Esophagus (tissue), 2 donors: ENCODE data around the gene SYNE1. TPM values are rescaled to one million over a fixed set of nuclear protein-coding genes. Genes with fewer than 3 reads are reported as not detected.
"Not testable (repeated sequence)": the region's sequence is repeated elsewhere in the genome, so short reads cannot be mapped to it uniquely, and the experiment has no call there.

ENCODE experiments used
- H3K27ac ChIP-seq, 2 donors: one replicate each; pipeline ENCODE4 v1.5.1; 2013; ENCODE audit warnings: low read depth in 2 of 2, mild to moderate bottlenecking in 2 of 2, inconsistent platforms in 1 of 2, low read length in 1 of 2, moderate library complexity in 1 of 2
- H3K27me3 ChIP-seq, 2 donors: one replicate each; pipeline ENCODE4 v1.6.1; 2013; ENCODE audit warnings: low read length in 2 of 2, control low read depth in 1 of 2, mild to moderate bottlenecking in 1 of 2; ENCODE audit not compliant: insufficient read depth in 2 of 2, control insufficient read depth in 1 of 2
- H3K36me3 ChIP-seq, 2 donors: one replicate each; pipeline ENCODE4 v1.6.1; 2013; ENCODE audit warnings: low read length in 1 of 2; ENCODE audit not compliant: control insufficient read depth in 2 of 2, insufficient read depth in 2 of 2
- H3K4me1 ChIP-seq, 2 donors: one replicate each; pipeline ENCODE4 v1.6.1; 2013; ENCODE audit warnings: low read length in 1 of 2; ENCODE audit not compliant: control insufficient read depth in 2 of 2, insufficient read depth in 2 of 2
- H3K4me3 ChIP-seq, 2 donors: one replicate each; pipeline ENCODE4 v1.5.1; 2013; ENCODE audit warnings: low read length in 2 of 2, mild to moderate bottlenecking in 2 of 2, low read depth in 1 of 2, moderate library complexity in 1 of 2
- H3K9me3 ChIP-seq, 2 donors: one replicate each; pipeline ENCODE4 v1.6.1; 2013; ENCODE audit warnings: mild to moderate bottlenecking in 2 of 2, low read depth in 1 of 2, low read length in 1 of 2, moderate library complexity in 1 of 2; ENCODE audit not compliant: control insufficient read depth in 2 of 2, insufficient read depth in 1 of 2
- WGBS, 2 donors: extraction: QIAGEN DNeasy Blood & Tissue Kit; methylation state at CpG; one replicate each; pipeline ENCODE4 v1.1.7; 2013; 5-methylcytosine and 5-hydroxymethylcytosine counted together
- polyA plus RNA-seq, 2 donors: library from polyadenylated mRNA; stranded (reverse); fragments of 200-250 nt; gene quantifications; one replicate each; pipeline ENCODE4 v1.2.3, GENCODE V29; 2013
- donor health status: healthy with polysubstance abuse.
- donor health status: Bipolar disorder and iron deficiency.

SYNE1 gene
- polyA plus RNA-seq, 2 donors: 5.4 to 7.1 TPM

DNA sequence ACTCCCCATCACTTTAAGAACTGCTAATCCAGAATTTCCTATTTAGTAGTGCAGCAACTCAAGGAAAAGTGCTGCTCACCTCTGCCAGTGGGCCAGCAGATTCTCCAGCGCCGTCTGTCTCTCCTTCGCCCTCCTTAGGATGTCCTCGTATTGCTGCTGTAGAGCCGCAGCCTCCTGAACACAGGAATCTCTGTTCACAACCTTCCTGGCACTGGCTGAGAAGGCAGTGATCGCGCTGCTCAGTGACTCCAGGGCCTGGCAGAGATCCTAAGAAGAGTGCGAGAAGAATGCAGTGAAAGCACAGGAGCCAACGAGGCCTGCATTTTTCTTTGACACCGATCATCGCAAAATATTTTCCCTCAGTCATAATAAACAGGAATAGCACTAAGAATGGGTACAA, 209.0 kb downstream of the SYNE1 start:
- WGBS, 2 donors: 53 to 59% methylated on average over 11 of the region's 11 CpGs
- H3K27ac ChIP-seq: no peak overlapping the region
- no peak overlapping the region for H3K4me3 ChIP-seq
- no peaks in the 10 kb centered on the region for H3K27me3 ChIP-seq
- H3K9me3 ChIP-seq: no peaks in the 10 kb centered on the region
- no peaks in the 10 kb centered on the region for H3K4me1 ChIP-seq
- H3K36me3 ChIP-seq: no peaks in the 10 kb centered on the region

DNA sequence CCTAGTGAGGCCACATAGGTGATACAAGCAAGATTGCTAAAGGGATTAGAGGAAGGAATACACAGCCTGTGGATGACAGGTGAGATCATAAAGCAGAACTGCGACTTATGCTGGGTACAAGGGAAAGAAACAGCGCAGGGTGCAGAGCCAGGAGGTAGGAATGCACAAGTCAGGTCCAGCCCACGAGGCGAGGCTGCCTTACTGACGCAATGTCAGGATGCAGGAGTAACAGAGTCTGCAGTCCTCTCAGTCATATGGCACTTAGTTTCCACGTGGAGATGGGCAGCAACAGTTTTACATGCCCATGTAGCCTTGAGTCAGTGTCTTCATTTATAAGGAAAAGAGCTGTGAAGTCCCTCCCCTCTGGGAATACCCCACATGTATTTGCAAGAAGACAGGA, 210.9 kb downstream of the SYNE1 start:
- no peaks in the 10 kb centered on the region for H3K27me3 ChIP-seq
- H3K36me3 ChIP-seq: no peaks in the 10 kb centered on the region
- H3K9me3 ChIP-seq: no peaks in the 10 kb centered on the region
- 77 to 82% methylated on average over 6 of the region's 6 CpGs for WGBS, 2 donors
- no peak overlapping the region for H3K4me3 ChIP-seq
- no peak overlapping the region for H3K27ac ChIP-seq
- H3K4me1 ChIP-seq: no peaks in the 10 kb centered on the region

GRCh38 chr6:152423216-152424103, 213.7 kb downstream of the SYNE1 start:
- no peaks in the 10 kb centered on the region for H3K27me3 ChIP-seq
- H3K36me3 ChIP-seq: no peaks in the 10 kb centered on the region
- H3K9me3 ChIP-seq: no peaks in the 10 kb centered on the region
- no peak overlapping the region for H3K4me3 ChIP-seq
- H3K27ac ChIP-seq: no peak overlapping the region
- H3K4me1 ChIP-seq: no peaks in the 10 kb centered on the region
- 79 to 85% methylated on average over 3 of the region's 3 CpGs for WGBS, 2 donors

- not testable (repeated sequence) for H3K4me1 ChIP-seq, H3K27me3 ChIP-seq, H3K36me3 ChIP-seq, H3K27ac ChIP-seq, H3K4me3 ChIP-seq, H3K9me3 ChIP-seq
- 91 to 100% methylated on average over 2 of the region's 2 CpGs for WGBS, 2 donors
These were observed 215.7 kb downstream of the SYNE1 start for GRCh38 chr6:152421496-152421895.

- Histone ChIP-seq H3K4me1 (no peaks in the 10 kb centered on the region), H3K4me3 (no peak overlapping the region), H3K27me3 (no peaks in the 10 kb centered on the region), H3K9me3 (no peaks in the 10 kb centered on the region), H3K36me3 (no peaks in the 10 kb centered on the region), H3K27ac (no peak overlapping the region)
These were observed 216.5 kb downstream of the SYNE1 start for GRCh38 chr6:152420696-152421095.

DNA sequence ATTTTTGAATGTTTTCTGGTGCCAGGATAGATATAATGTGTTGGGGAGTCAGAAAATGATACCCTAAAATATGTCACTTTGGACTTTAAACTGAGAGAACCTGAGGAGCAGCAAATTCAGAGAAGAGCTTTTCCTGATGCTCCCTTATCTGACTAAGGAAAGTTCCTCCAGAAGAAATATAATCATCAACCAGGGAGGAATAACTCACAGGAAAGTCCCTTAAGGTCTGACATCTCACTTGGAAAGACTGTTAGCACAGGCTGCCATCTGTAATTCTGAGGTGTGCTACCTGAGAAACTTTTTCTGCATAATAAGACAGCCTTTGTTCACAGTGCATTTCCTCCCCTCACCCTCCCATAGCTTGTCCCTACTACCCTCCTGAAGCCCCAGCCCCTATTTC, 218.6 kb downstream of the SYNE1 start:
- Histone ChIP-seq H3K9me3 (no peaks in the 10 kb centered on the region), H3K4me3 (no peak overlapping the region), H3K36me3 (no peaks in the 10 kb centered on the region), H3K27me3 (no peaks in the 10 kb centered on the region), H3K27ac (no peak overlapping the region), H3K4me1 (no peaks in the 10 kb centered on the region)

DNA sequence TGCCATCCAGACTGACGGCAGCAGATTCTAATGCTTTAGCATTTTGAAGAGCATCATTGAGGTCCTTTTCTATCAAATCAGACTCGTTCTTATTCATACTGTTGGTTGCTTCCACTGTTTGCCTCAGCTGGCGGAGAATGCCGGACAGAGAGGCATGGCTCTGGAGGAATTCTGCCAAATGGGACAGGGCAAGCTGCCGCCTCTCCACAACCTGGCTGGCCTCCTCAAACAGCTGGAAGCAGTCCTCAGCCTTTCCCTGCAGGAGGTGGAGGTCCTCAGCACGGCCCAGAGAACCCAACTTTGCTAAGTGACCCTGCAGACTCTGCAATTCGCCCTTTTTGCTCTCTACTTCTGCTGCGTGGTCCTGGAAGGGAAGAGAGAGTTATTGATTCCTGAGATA, 220.5 kb downstream of the SYNE1 start:
- no peaks in the 10 kb centered on the region for H3K9me3 ChIP-seq
- H3K4me3 ChIP-seq: no peak overlapping the region
- H3K4me1 ChIP-seq: no peaks in the 10 kb centered on the region
- 82 to 85% methylated on average over 8 of the region's 8 CpGs for WGBS, 2 donors
- no peaks in the 10 kb centered on the region for H3K27me3 ChIP-seq
- no peaks in the 10 kb centered on the region for H3K36me3 ChIP-seq
- no peak overlapping the region for H3K27ac ChIP-seq

GRCh38 chr6:152404936-152405595, 232.1 kb downstream of the SYNE1 start:
- no peaks in the 10 kb centered on the region for H3K27me3 ChIP-seq
- no peaks in the 10 kb centered on the region for H3K36me3 ChIP-seq
- H3K9me3 ChIP-seq: no peaks in the 10 kb centered on the region
- no peak overlapping the region for H3K4me3 ChIP-seq
- H3K27ac ChIP-seq: no peak overlapping the region
- WGBS, 2 donors: 88 to 92% methylated on average over 6 of the region's 6 CpGs
- H3K4me1 ChIP-seq: no peaks in the 10 kb centered on the region

- H3K4me1 ChIP-seq: no peaks in the 10 kb centered on the region
- 78% methylated on average over 6 of the region's 6 CpGs for WGBS, 2 donors
- no peak overlapping the region for H3K27ac ChIP-seq
- H3K27me3 ChIP-seq: no peaks in the 10 kb centered on the region
- H3K9me3 ChIP-seq: no peaks in the 10 kb centered on the region
- no peaks in the 10 kb centered on the region for H3K36me3 ChIP-seq
- H3K4me3 ChIP-seq: no peak overlapping the region
These were observed 232.9 kb downstream of the SYNE1 start for GRCh38 chr6:152404086-152404857.
